ENCODE results near the gene CCR9.
A peak's percentile ranks its signal among the peaks of the same experiment; 100 is the strongest.
"Not testable (repeated sequence)": the region's sequence is repeated elsewhere in the genome, so short reads cannot be mapped to it uniquely, and the experiment has no call there.

CCR9 gene, protein sequence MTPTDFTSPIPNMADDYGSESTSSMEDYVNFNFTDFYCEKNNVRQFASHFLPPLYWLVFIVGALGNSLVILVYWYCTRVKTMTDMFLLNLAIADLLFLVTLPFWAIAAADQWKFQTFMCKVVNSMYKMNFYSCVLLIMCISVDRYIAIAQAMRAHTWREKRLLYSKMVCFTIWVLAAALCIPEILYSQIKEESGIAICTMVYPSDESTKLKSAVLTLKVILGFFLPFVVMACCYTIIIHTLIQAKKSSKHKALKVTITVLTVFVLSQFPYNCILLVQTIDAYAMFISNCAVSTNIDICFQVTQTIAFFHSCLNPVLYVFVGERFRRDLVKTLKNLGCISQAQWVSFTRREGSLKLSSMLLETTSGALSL

DNA sequence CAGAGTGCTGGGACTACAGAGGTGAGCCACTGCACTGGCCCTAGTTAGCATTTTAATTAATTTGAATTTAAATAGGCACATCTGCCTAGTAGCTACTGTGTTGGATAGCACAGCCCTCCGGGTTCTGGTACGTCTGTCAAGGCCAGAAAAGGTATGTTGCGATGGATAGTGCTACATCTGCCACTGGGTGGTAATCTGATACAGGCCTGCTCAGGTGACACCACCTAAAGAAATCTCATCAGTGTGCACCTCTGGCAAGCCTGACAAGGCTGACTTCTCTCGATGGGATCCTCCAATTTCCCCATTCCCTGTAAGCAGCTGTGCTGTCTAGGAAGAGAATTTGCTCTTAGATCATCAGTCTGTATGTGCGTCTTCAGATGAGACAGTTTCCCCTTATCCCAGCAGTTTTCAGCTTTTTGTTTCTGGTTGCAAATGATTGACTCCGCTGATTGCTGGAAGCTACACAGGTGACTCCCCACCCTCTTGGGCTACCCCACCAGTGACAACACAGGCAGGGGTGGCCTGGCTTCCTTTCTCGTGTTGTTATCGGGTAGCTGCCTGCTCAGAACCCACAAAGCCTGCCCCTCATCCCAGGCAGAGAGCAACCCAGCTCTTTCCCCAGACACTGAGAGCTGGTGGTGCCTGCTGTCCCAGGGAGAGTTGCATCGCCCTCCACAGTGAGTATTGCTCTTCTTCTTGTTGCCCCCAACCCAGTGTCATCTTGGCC is at the start of gene CCR9:
TSS of gene CCR9 (plus strand) at position 565 of the 727 bp plus-strand sequence. CDS start 8,391 bp downstream, outside the sequence.
- peak; percentile 8 for DNase-seq (ENCODE audit: low read depth, low spot score)

DNA sequence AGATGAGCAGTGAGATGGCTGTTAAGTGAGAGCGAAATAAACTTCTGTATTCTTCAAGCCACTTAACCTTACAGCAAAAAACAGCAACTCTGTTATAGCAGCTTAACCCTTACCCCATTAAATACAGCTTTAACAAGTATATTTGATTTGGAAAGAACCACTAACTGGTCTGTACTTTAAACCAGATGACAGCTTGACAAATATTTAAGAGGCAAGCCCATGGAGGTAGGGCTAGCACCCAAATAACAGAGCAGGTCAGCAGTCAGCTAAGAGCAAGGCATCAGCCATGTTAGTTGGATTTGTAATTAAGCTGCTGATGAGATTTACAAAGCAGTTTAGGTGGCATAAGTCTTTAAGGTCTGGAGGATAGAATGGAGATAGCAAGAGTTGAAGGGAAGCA is 47.9 kb upstream of the CCR9 start:
- no peak for DNase-seq (ENCODE audit: low read depth, low spot score)

DNA sequence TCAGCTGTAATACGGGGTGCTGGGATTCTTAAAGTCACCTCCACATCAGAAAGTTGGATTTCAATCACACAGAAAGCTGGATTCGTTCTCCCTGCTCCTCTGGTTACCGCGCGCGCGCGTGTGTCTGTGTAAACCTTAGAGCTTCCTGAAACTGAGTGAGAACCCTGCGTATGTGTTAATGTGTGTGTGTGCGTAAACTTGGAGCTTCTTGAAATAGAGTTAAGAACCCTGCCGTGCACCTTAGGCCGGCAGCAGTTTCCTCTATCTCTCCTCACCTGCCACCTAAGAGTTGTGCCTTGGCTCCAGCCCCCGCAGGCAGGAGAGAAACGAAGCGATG is 45.0 kb upstream of the CCR9 start:
- no peak for DNase-seq (ENCODE audit: low read depth, low spot score)

GRCh38 chr3:45841757-45842491 is 44.4 kb upstream of the CCR9 start, which contains the start of gene LZTFL1:
LZTFL1 (minus strand) TSS chr3:45842119; CDS start chr3:45841991, 128 bp downstream.
- DNase-seq (ENCODE audit: low read depth, low spot score), result peak; percentile 95

- DNase-seq (ENCODE audit: low read depth, low spot score), result no peak
Observed at GRCh38 chr3:45842851-45843625, 43.3 kb upstream of the CCR9 start.

DNA sequence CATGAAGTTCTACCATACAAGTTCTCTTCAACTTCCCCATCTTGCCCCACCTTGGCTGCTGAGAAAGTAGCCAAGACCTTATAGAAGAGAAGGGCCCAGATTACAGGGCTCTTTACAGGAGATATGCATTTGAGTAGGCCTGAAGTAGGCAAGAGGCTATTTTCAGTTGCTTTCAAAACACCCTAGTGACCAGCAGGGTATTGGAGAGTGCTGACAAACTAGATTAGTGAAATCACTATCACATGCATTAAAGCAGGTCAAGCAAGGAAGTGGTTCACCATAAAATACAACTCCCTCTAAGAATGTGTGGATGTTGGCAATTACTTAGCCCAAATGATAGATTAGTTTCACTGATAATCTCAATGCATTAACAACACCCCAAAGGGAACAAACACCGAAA is 41.7 kb upstream of the CCR9 start:
- no peak for DNase-seq (ENCODE audit: low read depth, low spot score)

GRCh38 chr3:45848392-45848791 is 38.0 kb upstream of the CCR9 start:
- DNase-seq (ENCODE audit: low read depth, low spot score), result no peak

DNA sequence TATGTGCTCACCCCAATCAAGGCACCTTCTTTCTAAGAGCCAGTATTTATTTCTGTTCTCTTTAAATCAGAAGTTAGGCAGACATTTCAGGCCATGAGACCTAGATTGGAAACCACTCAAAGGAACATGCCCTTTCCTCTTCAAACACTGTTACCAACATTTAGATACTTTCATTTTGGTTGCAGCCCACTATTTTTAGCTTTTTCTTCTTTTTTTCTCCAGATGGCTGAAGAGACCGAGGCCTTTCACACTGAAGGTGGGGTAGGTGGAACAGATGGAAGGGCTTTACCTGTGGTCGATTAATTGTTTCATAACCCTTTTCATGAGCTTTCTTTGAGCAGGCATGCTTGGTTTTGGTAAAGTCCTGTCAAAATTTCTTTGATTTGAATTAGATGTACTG is 33.5 kb upstream of the CCR9 start:
- DNase-seq (ENCODE audit: low read depth, low spot score), result no peak

DNA sequence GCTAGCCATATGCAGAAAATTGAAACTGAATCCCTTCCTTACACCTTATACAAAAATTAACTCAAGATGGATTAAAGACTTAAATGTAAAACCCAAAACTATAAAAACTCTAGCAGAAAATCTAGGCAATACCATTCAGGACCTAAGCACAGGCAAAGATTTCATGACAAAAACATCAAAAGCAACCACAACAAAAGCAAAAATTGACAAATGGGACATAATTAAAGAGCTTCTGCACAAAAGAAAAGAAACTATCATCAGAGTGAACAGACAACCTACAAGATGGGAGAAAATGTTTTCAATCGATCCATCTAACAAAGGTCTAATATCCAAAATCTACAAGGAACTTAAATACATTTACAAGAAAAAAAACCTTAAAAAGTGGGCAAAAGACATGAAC is 30.0 kb upstream of the CCR9 start:
- not testable (repeated sequence) for DNase-seq (ENCODE audit: low read depth, low spot score)

GRCh38 chr3:45857024-45857423 is 29.3 kb upstream of the CCR9 start:
- not testable (repeated sequence) for DNase-seq (ENCODE audit: low read depth, low spot score)

DNA sequence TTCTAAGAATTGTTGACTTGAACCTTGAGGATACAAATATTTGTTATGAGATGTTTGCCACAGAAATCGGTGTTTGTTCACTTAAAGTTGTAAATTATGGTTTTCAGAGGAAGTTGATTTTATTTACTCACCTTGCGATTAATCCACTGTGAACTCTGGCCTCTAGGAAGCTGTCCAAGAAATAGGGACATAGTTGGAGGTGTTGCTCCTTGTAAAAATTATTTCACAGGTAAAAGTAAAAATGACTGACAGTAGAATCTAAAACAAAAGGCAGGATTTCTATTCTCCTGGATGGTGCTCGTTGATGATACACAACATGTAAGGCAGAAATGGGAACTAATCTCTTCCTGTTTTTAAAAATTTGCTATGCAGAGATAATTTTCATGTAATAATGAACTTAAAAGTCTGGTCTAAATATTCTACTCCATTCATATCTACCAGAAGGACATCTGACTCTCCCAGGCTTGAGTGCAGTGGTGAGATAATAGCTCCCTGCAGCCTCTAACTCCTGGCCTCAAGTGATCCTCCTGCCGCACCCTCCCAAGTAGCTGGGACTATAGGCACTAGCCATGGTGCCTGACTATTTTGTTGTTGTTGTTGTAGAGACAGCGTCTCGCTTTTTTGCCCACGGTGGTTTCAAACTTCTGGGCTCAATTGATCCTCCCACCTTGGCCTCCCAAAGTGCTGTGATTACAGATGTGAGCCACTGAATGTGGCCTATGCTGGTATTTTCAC is 27.4 kb upstream of the CCR9 start:
- DNase-seq (ENCODE audit: low read depth, low spot score), result no peak

DNA sequence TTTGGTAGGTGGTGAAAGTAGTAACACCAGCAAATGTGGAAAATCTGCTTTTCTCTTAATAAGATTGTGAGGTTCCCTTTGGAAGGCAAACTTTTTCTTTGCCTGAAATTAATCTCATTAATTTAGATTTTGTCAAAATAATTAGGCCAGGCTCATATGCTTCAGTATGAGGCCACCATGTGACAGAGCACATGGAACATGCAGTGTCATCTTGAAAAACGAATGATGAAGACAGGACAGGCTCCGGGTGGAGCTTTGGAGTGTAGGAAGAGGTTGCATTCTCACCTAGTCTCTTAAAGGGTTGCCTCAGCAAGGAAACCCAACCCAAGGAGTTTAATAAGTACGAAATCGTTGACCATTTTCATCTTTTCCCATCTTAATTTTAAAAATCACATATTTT is 25.9 kb upstream of the CCR9 start:
- no peak for DNase-seq (ENCODE audit: low read depth, low spot score)

GRCh38 chr3:45861043-45861719 is 25.2 kb upstream of the CCR9 start:
- DNase-seq (ENCODE audit: low read depth, low spot score), result no peak

GRCh38 chr3:45864760-45865519 is 21.4 kb upstream of the CCR9 start:
- DNase-seq (ENCODE audit: low read depth, low spot score), result no peak

- DNase-seq (ENCODE audit: low read depth, low spot score), result no peak
Observed at GRCh38 chr3:45865563-45865962, 20.8 kb upstream of the CCR9 start.

DNA sequence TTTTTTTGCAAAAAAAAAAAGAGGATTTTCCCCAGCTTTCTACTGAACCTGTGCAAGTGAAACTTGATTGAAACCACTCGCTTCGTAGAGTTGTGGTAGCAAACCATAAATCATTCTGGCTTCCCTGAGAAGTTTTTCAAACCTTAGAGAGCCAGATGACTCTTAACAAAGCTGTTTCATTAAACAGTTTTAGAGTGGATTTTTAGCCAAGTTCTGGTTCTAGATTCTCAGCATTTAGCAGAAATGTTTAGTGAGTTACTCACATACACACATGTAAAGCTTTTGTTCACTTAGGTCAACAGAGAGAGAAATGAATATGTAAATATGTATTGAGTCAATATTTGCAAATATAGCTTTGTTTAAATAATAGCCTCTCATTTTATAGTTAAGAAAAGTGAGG is 18.1 kb upstream of the CCR9 start:
- no peak for DNase-seq (ENCODE audit: low read depth, low spot score)

- DNase-seq (ENCODE audit: low read depth, low spot score), result no peak
Observed at GRCh38 chr3:45868650-45869049, 17.7 kb upstream of the CCR9 start.

DNA sequence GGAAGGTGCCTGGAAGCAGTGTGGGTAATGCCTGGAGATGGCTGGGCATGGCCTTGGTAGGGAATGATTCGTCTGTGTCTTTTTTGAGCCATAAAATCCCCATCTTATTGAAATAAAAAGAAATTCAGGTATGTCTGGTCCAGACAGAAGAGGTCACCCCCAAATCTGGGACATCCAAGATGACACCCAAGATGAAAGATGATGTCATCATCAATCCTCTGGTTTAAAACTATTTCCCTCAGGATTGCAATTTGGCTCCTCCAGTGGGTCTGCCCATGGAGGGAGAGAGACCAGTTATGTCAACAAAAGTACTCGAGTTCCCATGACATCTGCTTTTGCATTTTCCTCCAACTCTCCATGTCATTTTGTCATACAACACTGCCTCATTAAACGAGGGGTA is 16.7 kb upstream of the CCR9 start:
- DNase-seq (ENCODE audit: low read depth, low spot score), result no peak

- DNase-seq (ENCODE audit: low read depth, low spot score), result no peak
Observed at GRCh38 chr3:45870099-45870498, 16.2 kb upstream of the CCR9 start.

DNA sequence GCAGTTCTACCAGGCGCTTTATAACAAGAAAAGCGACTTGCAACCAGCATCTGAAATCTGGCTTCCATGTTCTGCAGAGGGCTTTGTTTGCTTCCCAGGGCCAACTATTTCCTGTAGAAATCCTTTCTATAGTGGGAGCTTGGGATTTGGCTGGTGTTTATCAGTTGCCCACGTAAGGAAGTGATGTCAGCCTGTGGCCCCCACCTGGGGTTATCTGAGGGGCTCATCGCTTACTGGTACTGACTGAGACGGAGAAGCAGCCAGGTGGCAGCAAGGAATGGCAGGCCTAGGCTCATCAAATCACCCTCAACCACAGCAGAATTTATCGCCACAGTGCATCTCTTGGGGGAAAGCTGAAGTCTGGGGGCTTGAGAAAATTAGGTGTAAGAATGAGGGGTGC is 14.6 kb upstream of the CCR9 start:
- no peak for DNase-seq (ENCODE audit: low read depth, low spot score)

All from ELF-1 (cell line).